Measurements from ENCODE around the gene STK32B. TPM values are rescaled to one million over a fixed set of nuclear protein-coding genes. Genes with fewer than 3 reads are reported as not detected.
A peak's percentile ranks its signal among the peaks of the same experiment; 100 is the strongest.

STK32B gene
- total and polyA plus RNA-seq, 7 experiments from 2014 or later: 1.7 TPM; not detected in 6

DNA sequence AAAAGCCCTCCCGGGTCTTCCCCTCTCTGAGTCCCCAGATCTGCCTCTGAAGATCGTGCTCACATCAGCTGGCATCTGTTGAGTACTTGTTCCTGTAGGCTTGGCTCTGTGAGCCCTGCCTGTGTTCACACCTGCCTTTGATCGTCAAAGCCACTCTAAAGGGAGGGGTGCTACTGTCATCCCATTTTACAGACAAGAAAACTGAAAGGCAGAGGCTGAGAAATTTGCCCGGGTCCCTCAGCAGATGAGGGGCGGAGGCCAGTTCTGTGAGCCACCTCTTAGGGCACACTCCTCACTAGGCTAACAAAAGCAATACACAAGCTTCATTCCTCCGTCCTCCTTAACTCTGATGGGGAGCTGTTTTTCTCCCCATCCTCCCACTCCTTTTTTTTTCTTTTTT lies 32.7 kb upstream of the STK32B start:
- no peak overlapping the region for H3K27ac Mint-ChIP-seq
- ATAC-seq: no peak

GRCh38 chr4:5019274-5019673 lies 32.0 kb upstream of the STK32B start, which contains the start of gene CYTL1:
Gene CYTL1 (minus strand): TSS chr4:5019458. CDS start chr4:5019445, 13 bp downstream.
- H3K9me3 ChIP-seq (ENCODE audit: control insufficient read depth in 2 of 3, low read length in 3 of 3): no peaks in the 10 kb centered on the region
- Mint-ChIP-seq H3K9me3 (peaks cover 0 to 8% (median 0%) of the 10 kb centered on the region in 11 donors), H3K4me1 (peaks cover 0 to 4% (median 0%) of the 10 kb centered on the region in 7 donors), H3K27me3 (peaks cover 10 to 45% (median 17%) of the 10 kb centered on the region in 5 donors), H3K4me3 (peak within 1 kb of the TSS in 1 of 10 donors; percentile 38), H3K27ac (no peak within 1 kb of the TSS), H3K36me3 (no peaks in the 10 kb centered on the region)
- ChIA-PET POLR2A (no interaction called here), CTCF (no interaction called here)
- ATAC-seq: peak; percentile 22
- intact Hi-C loops (cut with micrococcal nuclease): no loop called here
- H3K4me3 ChIP-seq (ENCODE audit: low read length): no peak within 1 kb of the TSS
- no peaks in the 10 kb centered on the region for H3K4me1 ChIP-seq (ENCODE audit: control insufficient read depth in 2 of 2, insufficient read depth in 2 of 2, low read length in 2 of 2)
- no peak within 1 kb of the TSS for H3K27ac ChIP-seq (ENCODE audit: low read depth, low read length)
- no peaks in the 10 kb centered on the region for H3K27me3 ChIP-seq (ENCODE audit: control insufficient read depth in 2 of 2, insufficient read depth in 2 of 2, low read length in 2 of 2)
- no peaks in the 10 kb centered on the region for H3K36me3 ChIP-seq (ENCODE audit: control insufficient read depth in 2 of 3, insufficient read depth in 3 of 3, low read length in 3 of 3)
- DNase-seq: no peak

More for the DNA sequence above, 32.7 kb upstream of the STK32B start:
- no peaks in the 10 kb centered on the region for H3K9me3 ChIP-seq (ENCODE audit: control insufficient read depth in 2 of 3, low read length in 3 of 3)
- ChIA-PET POLR2A (no interaction called here), CTCF (no interaction called here)
- Mint-ChIP-seq H3K9me3 (peaks cover 0 to 4% (median 0%) of the 10 kb centered on the region in 11 donors), H3K4me3 (no peak overlapping the region), H3K4me1 (peaks cover 0 to 4% (median 0%) of the 10 kb centered on the region in 7 donors), H3K27me3 (peaks cover 10 to 43% (median 18%) of the 10 kb centered on the region in 5 donors), H3K36me3 (no peaks in the 10 kb centered on the region)
- no peaks in the 10 kb centered on the region for H3K36me3 ChIP-seq (ENCODE audit: control insufficient read depth in 2 of 3, insufficient read depth in 3 of 3, low read length in 3 of 3)
- intact Hi-C loops (cut with micrococcal nuclease): no loop called here
- H3K4me1 ChIP-seq (ENCODE audit: control insufficient read depth in 2 of 2, insufficient read depth in 2 of 2, low read length in 2 of 2): no peaks in the 10 kb centered on the region
- no peaks in the 10 kb centered on the region for H3K27me3 ChIP-seq (ENCODE audit: control insufficient read depth in 2 of 2, insufficient read depth in 2 of 2, low read length in 2 of 2)
- no peak overlapping the region for H3K4me3 ChIP-seq (ENCODE audit: low read length)
- H3K27ac ChIP-seq (ENCODE audit: low read depth, low read length): no peak overlapping the region
- no peak for DNase-seq

- Mint-ChIP-seq H3K27ac (no peak overlapping the region), H3K4me3 (no peak overlapping the region), H3K27me3 (peaks cover 10 to 45% (median 17%) of the 10 kb centered on the region in 5 donors), H3K9me3 (peaks cover 0 to 8% (median 0%) of the 10 kb centered on the region in 11 donors), H3K36me3 (no peaks in the 10 kb centered on the region), H3K4me1 (peaks cover 0 to 4% (median 0%) of the 10 kb centered on the region in 7 donors)
- DNase-seq (no peak), ATAC-seq (peak; percentile 16)
- intact Hi-C loops (cut with micrococcal nuclease): no loop called here
- Histone ChIP-seq H3K36me3 (ENCODE audit: control insufficient read depth in 2 of 3, insufficient read depth in 3 of 3, low read length in 3 of 3) (no peaks in the 10 kb centered on the region), H3K27ac (ENCODE audit: low read depth, low read length) (no peak overlapping the region), H3K4me3 (ENCODE audit: low read length) (no peak overlapping the region), H3K9me3 (ENCODE audit: control insufficient read depth in 2 of 3, low read length in 3 of 3) (no peaks in the 10 kb centered on the region), H3K27me3 (ENCODE audit: control insufficient read depth in 2 of 2, insufficient read depth in 2 of 2, low read length in 2 of 2) (no peaks in the 10 kb centered on the region), H3K4me1 (ENCODE audit: control insufficient read depth in 2 of 2, insufficient read depth in 2 of 2, low read length in 2 of 2) (no peaks in the 10 kb centered on the region)
- POLR2A ChIA-PET: no interaction called here
- CTCF ChIA-PET: no interaction called here
Measured at GRCh38 chr4:5019796-5020195, 31.5 kb upstream of the STK32B start.

DNA sequence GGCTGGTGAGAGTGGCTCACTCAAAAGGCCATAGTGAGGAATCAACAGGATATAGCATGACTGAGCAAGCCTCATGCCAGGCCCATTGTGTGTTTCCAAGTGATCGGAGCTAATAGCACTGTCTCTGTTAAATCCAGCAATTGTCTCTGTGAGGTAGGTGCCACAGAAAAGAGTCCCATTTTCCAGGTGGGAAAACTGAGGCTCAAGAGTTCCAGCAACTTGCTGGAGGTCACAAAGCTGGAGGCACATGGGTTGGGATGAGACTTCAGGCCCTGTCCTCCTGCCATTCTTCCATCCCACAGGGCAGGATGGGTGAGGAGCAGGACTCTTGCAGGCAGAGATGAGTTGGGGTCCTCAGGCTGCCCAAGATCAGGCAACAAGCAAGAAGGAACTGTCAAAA lies 30.9 kb upstream of the STK32B start:
- H3K27me3 Mint-ChIP-seq: peaks cover 10 to 45% (median 19%) of the 10 kb centered on the region in 5 donors
- H3K9me3 Mint-ChIP-seq: peaks cover 0 to 8% (median 0%) of the 10 kb centered on the region in 11 donors
- peaks cover 0 to 4% (median 0%) of the 10 kb centered on the region in 7 donors for H3K4me1 Mint-ChIP-seq
- H3K4me3 Mint-ChIP-seq: no peak overlapping the region
- intact Hi-C loops (cut with micrococcal nuclease): no loop called here
- no peak overlapping the region for H3K27ac Mint-ChIP-seq
- POLR2A ChIA-PET: no interaction called here
- Histone ChIP-seq H3K27me3 (ENCODE audit: control insufficient read depth in 2 of 2, insufficient read depth in 2 of 2, low read length in 2 of 2) (no peaks in the 10 kb centered on the region), H3K9me3 (ENCODE audit: control insufficient read depth in 2 of 3, low read length in 3 of 3) (no peaks in the 10 kb centered on the region), H3K36me3 (ENCODE audit: control insufficient read depth in 2 of 3, insufficient read depth in 3 of 3, low read length in 3 of 3) (no peaks in the 10 kb centered on the region), H3K4me3 (ENCODE audit: low read length) (no peak overlapping the region), H3K27ac (ENCODE audit: low read depth, low read length) (no peak overlapping the region), H3K4me1 (ENCODE audit: control insufficient read depth in 2 of 2, insufficient read depth in 2 of 2, low read length in 2 of 2) (no peaks in the 10 kb centered on the region)
- CTCF ChIA-PET: no interaction called here
- DNase-seq: no peak
- H3K36me3 Mint-ChIP-seq: no peaks in the 10 kb centered on the region
- no peak for ATAC-seq

DNA sequence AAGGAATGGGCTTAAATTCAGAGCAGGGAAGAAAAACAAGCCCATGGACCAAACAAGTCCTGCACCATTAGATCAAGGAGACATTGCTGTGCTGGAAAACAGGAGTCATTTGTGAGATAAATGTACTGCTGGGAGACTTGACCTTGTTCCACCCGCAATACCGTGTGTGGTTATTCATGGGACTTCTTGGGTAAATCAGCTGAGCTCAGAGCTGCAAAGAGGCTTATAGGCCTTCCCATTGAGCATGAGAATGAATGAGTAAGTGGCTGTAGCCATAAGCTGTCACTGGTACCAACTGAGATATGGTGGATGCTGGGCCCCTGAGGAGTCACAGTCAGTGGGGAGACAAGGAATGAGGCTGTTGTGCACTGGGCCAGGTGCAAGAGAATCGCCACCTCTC lies 29.7 kb upstream of the STK32B start:
- intact Hi-C loops (cut with micrococcal nuclease): no loop called here
- no peak overlapping the region for H3K4me3 ChIP-seq (ENCODE audit: low read length)
- Mint-ChIP-seq H3K9me3 (peaks cover 0 to 8% (median 0%) of the 10 kb centered on the region in 11 donors), H3K36me3 (no peaks in the 10 kb centered on the region), H3K27me3 (peaks cover 6 to 42% (median 18%) of the 10 kb centered on the region in 5 donors), H3K4me3 (no peak overlapping the region), H3K27ac (no peak overlapping the region), H3K4me1 (peaks cover 0 to 4% (median 0%) of the 10 kb centered on the region in 7 donors)
- no peak overlapping the region for H3K27ac ChIP-seq (ENCODE audit: low read depth, low read length)
- H3K36me3 ChIP-seq (ENCODE audit: control insufficient read depth in 2 of 3, insufficient read depth in 3 of 3, low read length in 3 of 3): no peaks in the 10 kb centered on the region
- no peak for ATAC-seq
- H3K9me3 ChIP-seq (ENCODE audit: control insufficient read depth in 2 of 3, low read length in 3 of 3): no peaks in the 10 kb centered on the region
- H3K4me1 ChIP-seq (ENCODE audit: control insufficient read depth in 2 of 2, insufficient read depth in 2 of 2, low read length in 2 of 2): no peaks in the 10 kb centered on the region
- H3K27me3 ChIP-seq (ENCODE audit: control insufficient read depth in 2 of 2, insufficient read depth in 2 of 2, low read length in 2 of 2): no peaks in the 10 kb centered on the region
- DNase-seq: no peak
- CTCF ChIA-PET: no interaction called here
- POLR2A ChIA-PET: no interaction called here

DNA sequence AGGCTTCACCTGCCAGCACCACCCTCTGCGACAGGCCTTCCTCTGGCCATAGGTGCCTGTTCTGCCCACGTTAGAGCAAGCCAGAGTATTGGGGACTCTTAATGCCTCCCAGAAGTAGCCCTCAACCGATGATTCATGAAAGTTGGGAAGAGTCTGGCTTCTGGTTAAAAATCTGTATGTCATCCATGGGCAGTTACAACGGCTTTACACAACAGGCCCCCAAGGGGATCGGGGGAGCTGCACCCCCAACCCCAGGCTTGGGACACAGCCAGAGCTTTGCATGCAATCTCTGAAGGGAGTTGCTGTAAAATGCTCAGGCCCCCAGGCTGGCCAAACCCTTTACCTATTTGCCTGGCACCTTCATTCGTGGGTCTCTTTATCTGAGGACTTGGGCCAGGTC lies 26.6 kb upstream of the STK32B start:
- no peak overlapping the region for H3K4me3 ChIP-seq (ENCODE audit: low read length)
- Mint-ChIP-seq H3K27ac (no peak overlapping the region), H3K27me3 (peaks cover 2 to 23% (median 9%) of the 10 kb centered on the region in 5 donors), H3K4me3 (no peak overlapping the region), H3K4me1 (no peaks in the 10 kb centered on the region), H3K9me3 (peaks cover 0 to 8% (median 0%) of the 10 kb centered on the region in 11 donors), H3K36me3 (no peaks in the 10 kb centered on the region)
- DNase-seq (no peak), ATAC-seq (no peak)
- no peak overlapping the region for H3K27ac ChIP-seq (ENCODE audit: low read depth, low read length)
- CTCF ChIA-PET: no interaction called here
- H3K9me3 ChIP-seq (ENCODE audit: control insufficient read depth in 2 of 3, low read length in 3 of 3): no peaks in the 10 kb centered on the region
- H3K36me3 ChIP-seq (ENCODE audit: control insufficient read depth in 2 of 3, insufficient read depth in 3 of 3, low read length in 3 of 3): no peaks in the 10 kb centered on the region
- no peaks in the 10 kb centered on the region for H3K4me1 ChIP-seq (ENCODE audit: control insufficient read depth in 2 of 2, insufficient read depth in 2 of 2, low read length in 2 of 2)
- intact Hi-C loops (cut with micrococcal nuclease): no loop called here
- no peaks in the 10 kb centered on the region for H3K27me3 ChIP-seq (ENCODE audit: control insufficient read depth in 2 of 2, insufficient read depth in 2 of 2, low read length in 2 of 2)
- POLR2A ChIA-PET: no interaction called here

- Histone ChIP-seq H3K27me3 (ENCODE audit: control insufficient read depth in 2 of 2, insufficient read depth in 2 of 2, low read length in 2 of 2) (no peaks in the 10 kb centered on the region), H3K36me3 (ENCODE audit: control insufficient read depth in 2 of 3, insufficient read depth in 3 of 3, low read length in 3 of 3) (no peaks in the 10 kb centered on the region), H3K27ac (ENCODE audit: low read depth, low read length) (no peak overlapping the region), H3K4me1 (ENCODE audit: control insufficient read depth in 2 of 2, insufficient read depth in 2 of 2, low read length in 2 of 2) (no peaks in the 10 kb centered on the region), H3K9me3 (ENCODE audit: control insufficient read depth in 2 of 3, low read length in 3 of 3) (no peaks in the 10 kb centered on the region), H3K4me3 (ENCODE audit: low read length) (no peak overlapping the region)
- ChIA-PET CTCF (no interaction called here), POLR2A (no interaction called here)
- Mint-ChIP-seq H3K9me3 (peaks cover 0 to 8% (median 0%) of the 10 kb centered on the region in 11 donors), H3K4me1 (no peaks in the 10 kb centered on the region), H3K27ac (no peak overlapping the region), H3K4me3 (no peak overlapping the region), H3K36me3 (no peaks in the 10 kb centered on the region), H3K27me3 (peaks cover 2 to 16% (median 9%) of the 10 kb centered on the region in 5 donors)
- intact Hi-C loops (cut with micrococcal nuclease): no loop called here
- DNase-seq (no peak), ATAC-seq (no peak)
Measured at GRCh38 chr4:5026371-5026770, 24.9 kb upstream of the STK32B start.

Data from naive thymus-derived CD4-positive, alpha-beta T cell (primary cell).